Measurements from ENCODE around the gene MPZ. TPM values are rescaled to one million over a fixed set of nuclear protein-coding genes. Genes with fewer than 3 reads are reported as not detected.

Gene MPZ
- total RNA-seq, 2 donors from 2014 or later, result 2.7 to 3.1 TPM

- H3K27me3 ChIP-seq, result no peaks in the 10 kb centered on the region
- no peak overlapping the region for H3K9ac ChIP-seq (ENCODE audit: low read depth in 2 of 2, low read length in 2 of 2)
- H3K36me3 ChIP-seq, result no peaks in the 10 kb centered on the region
- intact Hi-C loops (cut with DNase I), result no loop called here
- H3K4me1 ChIP-seq, result no peaks in the 10 kb centered on the region
- H3K9me3 ChIP-seq, result no peaks in the 10 kb centered on the region
- TF ChIP-seq CTCF (IDR thresholded peaks at IDR 0.05), result no peak
- no peak for DNase-seq
- H3K27ac ChIP-seq, result no peak overlapping the region
- no peak overlapping the region for H3K4me3 ChIP-seq
Measured at GRCh38 chr1:161282991-161283390, 26.8 kb downstream of the MPZ start.

GRCh38 chr1:161274874-161275273 lies 34.9 kb downstream of the MPZ start:
- no peak for TF ChIP-seq CTCF (IDR thresholded peaks at IDR 0.05)
- intact Hi-C loops (cut with DNase I), result no loop called here
- H3K9ac ChIP-seq (ENCODE audit: low read depth in 2 of 2, low read length in 2 of 2), result no peak overlapping the region
- no peak for DNase-seq
- no peak overlapping the region for H3K27ac ChIP-seq
- no peak overlapping the region for H3K4me3 ChIP-seq
- H3K27me3 ChIP-seq, result no peaks in the 10 kb centered on the region
- no peaks in the 10 kb centered on the region for H3K36me3 ChIP-seq
- H3K4me1 ChIP-seq, result no peaks in the 10 kb centered on the region
- H3K9me3 ChIP-seq, result no peaks in the 10 kb centered on the region

GRCh38 chr1:161273402-161273801 lies 36.4 kb downstream of the MPZ start:
- Histone ChIP-seq H3K36me3 (no peaks in the 10 kb centered on the region), H3K9me3 (no peaks in the 10 kb centered on the region), H3K4me3 (no peak overlapping the region), H3K27ac (no peak overlapping the region), H3K4me1 (no peaks in the 10 kb centered on the region), H3K27me3 (no peaks in the 10 kb centered on the region), H3K9ac (ENCODE audit: low read depth in 2 of 2, low read length in 2 of 2) (no peak overlapping the region)
- no peak for TF ChIP-seq CTCF (IDR thresholded peaks at IDR 0.05)
- no peak for DNase-seq
- intact Hi-C loops (cut with DNase I), result no loop called here

GRCh38 chr1:161267321-161267720 lies 42.4 kb downstream of the MPZ start:
- DNase-seq, result no peak
- H3K9me3 ChIP-seq, result no peaks in the 10 kb centered on the region
- intact Hi-C loops (cut with DNase I), result no loop called here
- H3K4me1 ChIP-seq, result no peaks in the 10 kb centered on the region
- H3K27ac ChIP-seq, result no peak overlapping the region
- H3K4me3 ChIP-seq, result no peak overlapping the region
- no peaks in the 10 kb centered on the region for H3K27me3 ChIP-seq
- H3K9ac ChIP-seq (ENCODE audit: low read depth in 2 of 2, low read length in 2 of 2), result no peak overlapping the region
- H3K36me3 ChIP-seq, result no peaks in the 10 kb centered on the region
- TF ChIP-seq CTCF (IDR thresholded peaks at IDR 0.05), result no peak

GRCh38 chr1:161266836-161267235 lies 42.9 kb downstream of the MPZ start:
- no peak for TF ChIP-seq CTCF (IDR thresholded peaks at IDR 0.05)
- Histone ChIP-seq H3K9ac (ENCODE audit: low read depth in 2 of 2, low read length in 2 of 2) (no peak overlapping the region), H3K4me3 (no peak overlapping the region), H3K9me3 (no peaks in the 10 kb centered on the region), H3K27ac (no peak overlapping the region), H3K27me3 (no peaks in the 10 kb centered on the region), H3K4me1 (no peaks in the 10 kb centered on the region), H3K36me3 (no peaks in the 10 kb centered on the region)
- intact Hi-C loops (cut with DNase I), result no loop called here
- DNase-seq, result no peak

GRCh38 chr1:161266202-161266601 lies 43.6 kb downstream of the MPZ start:
- H3K9me3 ChIP-seq, result no peaks in the 10 kb centered on the region
- peaks cover 2% of the 10 kb centered on the region for H3K27me3 ChIP-seq
- H3K27ac ChIP-seq, result no peak overlapping the region
- no peak overlapping the region for H3K4me3 ChIP-seq
- no peaks in the 10 kb centered on the region for H3K4me1 ChIP-seq
- intact Hi-C loops (cut with DNase I), result no loop called here
- DNase-seq, result no peak
- TF ChIP-seq CTCF (IDR thresholded peaks at IDR 0.05), result no peak
- H3K9ac ChIP-seq (ENCODE audit: low read depth in 2 of 2, low read length in 2 of 2), result no peak overlapping the region
- no peaks in the 10 kb centered on the region for H3K36me3 ChIP-seq
